Stimulated activated CD8-positive, alpha-beta memory T cell treated with anti-CD3 and anti-CD28 coated beads, Interleukin-15, amount 100 ng/mL, for 24 hours (primary cell): ENCODE results near the gene ENO3.
"Not testable (repeated sequence)": the region's sequence is repeated elsewhere in the genome, so short reads cannot be mapped to it uniquely, and the experiment has no call there.

Source experiments
- DNase-seq: peaks from one replicate; pipeline ENCODE4 v3.0.0-alpha.2; 2020; ENCODE audit warnings: low read depth

ENO3 gene

DNA sequence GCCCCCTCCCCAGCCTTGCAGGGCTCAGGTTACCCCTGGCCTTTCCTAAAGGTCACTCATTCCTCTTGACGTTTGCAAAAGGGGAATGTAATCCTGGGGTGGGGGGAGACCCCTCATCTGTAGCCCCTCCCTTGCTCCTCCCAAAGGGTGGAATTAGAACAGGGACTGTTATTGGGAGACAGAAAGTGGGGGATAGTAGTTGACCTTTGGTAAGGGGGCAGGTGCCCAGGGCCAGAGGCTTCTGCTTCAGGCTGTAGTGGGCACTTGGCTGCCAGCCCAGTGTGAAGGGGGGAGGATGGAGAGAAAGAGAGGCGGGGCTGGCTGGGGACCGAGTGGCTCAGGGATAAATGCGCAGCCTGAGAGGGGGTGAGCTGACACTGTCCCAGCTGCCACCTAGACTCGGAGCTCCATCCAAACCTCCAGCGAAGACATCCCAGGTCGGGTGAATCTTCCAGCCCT is at the start of gene ENO3:
Gene ENO3, plus strand, starts transcription at position 374 of the 459 bp plus-strand sequence. CDS start 711 bp downstream, outside the sequence.
- no peak for DNase-seq

DNA sequence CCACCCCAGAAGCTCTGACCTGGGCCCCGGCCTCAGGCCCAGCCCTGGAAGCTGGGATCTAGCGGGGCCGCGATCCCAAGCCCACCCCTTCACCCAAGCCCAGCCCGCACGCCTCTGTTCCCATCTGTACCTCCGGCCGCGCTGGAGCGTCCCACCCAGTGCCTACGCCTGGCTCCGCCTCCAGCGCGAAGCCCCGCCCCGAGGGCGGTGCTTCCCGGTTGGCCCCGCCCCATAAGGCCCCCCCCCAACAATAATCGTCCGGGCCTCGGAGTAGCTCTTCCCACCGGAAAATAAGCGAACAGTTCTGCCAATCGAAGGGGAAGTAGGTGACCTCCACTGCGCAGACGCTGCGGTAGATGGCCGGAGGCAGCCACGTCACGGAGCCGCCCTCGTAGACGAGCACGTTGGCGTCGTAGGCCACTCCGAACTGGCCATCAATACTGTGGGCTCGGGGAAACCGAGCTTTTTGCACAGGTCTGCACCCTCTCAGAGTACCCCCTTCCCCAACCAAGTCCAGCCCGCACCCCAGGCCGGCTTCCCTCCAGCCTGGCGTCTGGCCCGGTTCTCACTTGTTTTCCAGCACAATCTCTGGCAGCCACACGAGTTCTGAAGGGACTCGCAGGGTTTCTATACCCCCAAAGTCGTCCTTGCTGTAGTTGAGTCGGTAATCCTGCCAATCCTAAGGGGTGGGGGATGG is 49.1 kb upstream of the ENO3 start:
- DNase-seq: no peak

DNA sequence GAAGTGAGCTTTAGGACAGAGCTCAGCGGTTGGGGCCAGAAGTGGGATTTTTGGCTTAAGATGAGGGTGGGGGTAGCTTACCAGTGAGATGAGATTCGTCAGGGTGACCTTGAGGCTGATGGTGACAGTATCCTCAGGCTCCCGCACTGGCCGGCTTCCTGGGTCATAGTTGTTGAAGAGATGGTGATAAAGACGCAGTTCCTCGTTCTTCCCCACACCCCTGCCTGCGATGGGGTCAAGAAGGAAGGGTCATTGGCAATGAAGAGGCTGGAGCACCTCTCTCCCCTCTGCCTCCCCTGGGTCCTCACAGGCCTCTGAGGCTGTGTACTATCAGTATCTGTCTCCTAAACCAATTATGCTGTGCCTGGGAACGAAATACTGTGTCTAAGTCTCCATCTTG is 48.4 kb upstream of the ENO3 start:
- no peak for DNase-seq

GRCh38 chr17:4903051-4903818 is 47.7 kb upstream of the ENO3 start, which contains the start of gene CHRNE:
Gene CHRNE, minus strand, starts transcription at chr17:4903098. Its CDS starts 35 bp downstream, at chr17:4903063.
- DNase-seq: no peak

DNA sequence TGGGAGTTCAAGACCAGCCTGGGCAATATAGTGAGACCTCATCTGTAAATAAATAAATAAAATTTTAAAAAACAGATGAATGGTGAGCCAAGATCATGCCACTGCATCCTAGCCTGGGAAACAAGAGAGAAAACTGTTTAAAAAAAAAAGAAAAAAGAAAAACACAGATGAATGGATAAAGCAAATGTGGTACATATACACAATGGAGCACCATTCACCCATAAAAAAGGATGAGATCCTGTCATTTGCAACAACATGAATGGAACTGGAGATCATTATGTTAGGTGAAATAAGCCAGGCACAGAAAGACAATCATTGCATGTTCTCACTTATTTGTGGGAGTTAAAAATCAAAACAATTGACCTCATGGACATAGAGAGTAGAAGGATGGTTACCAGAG is 44.3 kb upstream of the ENO3 start:
- DNase-seq: not testable (repeated sequence)

DNA sequence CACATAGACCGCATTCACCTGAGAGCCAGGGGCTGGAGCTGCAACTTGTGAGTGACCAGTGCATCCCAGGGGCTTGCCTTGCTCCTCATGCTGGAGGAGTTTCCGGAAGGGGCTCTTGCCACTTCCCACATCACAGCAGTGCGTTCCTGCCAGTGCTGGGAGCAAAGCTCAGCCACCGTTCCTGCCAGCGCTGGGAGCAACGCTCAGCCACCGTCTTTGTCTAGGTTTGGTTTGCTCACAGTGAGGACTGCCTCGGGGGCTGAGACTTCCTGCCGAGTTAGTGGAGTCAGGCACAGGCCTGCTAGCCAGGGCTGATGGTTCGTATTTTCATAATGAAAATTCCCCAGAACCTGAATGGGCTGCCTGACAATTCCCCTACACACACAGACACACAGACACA is 42.6 kb upstream of the ENO3 start:
- DNase-seq: no peak

DNA sequence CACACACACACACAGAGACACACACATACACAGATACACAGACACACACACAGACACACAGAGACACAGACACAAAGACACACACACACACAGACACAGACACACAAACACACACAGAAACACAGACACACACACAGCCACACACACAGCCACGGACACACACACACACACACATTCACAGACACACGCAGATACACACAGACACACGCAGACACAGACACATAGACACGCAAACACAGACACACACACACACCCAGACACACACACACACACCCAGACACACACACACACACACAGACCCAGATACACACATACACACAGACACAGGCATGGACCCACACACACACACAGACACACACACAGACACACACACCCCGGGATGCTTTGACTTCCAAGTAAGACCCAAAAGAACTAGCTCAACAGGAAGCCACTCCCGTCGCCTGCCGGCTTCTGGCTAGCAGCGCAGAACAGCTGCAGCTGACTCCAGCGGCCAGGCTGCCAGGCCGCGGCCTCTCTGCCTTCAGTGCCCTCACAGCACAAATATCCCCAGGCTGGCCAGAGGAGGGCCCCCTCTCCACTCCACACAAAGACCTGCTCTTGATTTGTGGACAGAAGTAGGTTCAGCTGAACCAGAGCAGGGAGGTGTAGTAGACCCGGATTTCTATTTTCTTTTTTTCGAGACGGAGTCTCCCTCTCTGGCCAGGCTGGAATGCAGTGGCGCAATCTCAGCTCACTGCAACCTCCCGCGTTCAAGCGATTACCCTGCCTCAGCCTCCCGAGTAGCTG is 42.0 kb upstream of the ENO3 start:
- DNase-seq: no peak

GRCh38 chr17:4913994-4914393 is 36.9 kb upstream of the ENO3 start:
- DNase-seq: no peak

GRCh38 chr17:4914551-4914950 is 36.4 kb upstream of the ENO3 start:
- not testable (repeated sequence) for DNase-seq

GRCh38 chr17:4919511-4920047 is 31.3 kb upstream of the ENO3 start:
- DNase-seq: no peak

- DNase-seq: no peak
These were observed 30.4 kb upstream of the ENO3 start for GRCh38 chr17:4920351-4921048.

DNA sequence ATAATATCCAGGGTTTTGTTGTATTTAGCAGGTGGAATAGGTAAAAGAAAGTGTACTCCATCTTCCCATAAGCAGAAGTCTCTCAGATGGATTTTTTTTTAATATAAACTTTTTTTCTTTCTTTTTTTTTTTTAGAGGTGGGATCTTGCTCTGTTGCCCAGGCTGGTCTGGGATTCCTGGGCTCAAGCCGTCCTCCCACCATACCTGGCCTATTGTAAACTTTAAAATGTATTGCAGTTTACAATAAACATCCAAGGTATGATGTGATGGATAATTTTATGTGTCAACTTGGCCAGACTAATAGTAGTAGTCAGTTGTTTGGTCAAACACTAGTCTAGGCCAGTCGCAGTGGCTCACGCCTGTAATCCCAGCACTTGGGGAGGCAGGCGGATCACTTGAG is 29.6 kb upstream of the ENO3 start:
- no peak for DNase-seq

DNA sequence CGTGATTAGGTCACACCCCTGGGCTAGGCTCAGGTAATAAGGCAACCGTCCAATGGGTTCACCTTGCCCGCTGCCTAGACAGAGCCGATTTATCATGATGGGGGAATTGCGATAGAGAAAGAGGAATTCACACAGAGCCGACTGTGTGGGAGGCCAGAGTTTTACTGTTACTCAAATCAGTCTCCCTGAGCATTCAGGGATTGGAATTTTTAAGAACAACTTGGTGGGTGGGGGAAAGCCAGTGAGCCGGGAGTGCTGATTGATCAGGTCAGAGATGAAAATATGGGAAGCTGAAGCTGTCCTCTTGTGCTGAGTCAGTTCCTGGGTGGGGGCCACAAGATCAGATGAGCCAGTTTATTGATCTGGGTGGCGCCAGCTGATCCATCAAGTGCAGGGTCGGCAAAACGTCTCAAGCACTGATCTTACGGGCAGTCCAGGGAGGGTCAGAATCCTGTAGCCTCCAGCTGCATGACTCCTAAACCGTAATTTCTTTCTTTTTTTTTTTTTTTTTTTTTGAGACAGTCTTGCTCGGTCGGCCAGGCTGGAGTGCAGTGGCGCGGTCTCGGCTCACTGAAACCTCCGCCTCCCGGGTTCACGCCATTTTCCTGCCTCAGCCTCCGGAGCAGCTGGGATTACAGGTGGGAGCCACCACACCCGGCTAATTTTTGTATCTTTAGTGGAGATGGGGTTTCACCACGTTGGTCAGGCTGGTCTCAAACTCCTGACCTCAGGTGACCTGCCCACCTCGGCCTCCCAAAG is 24.2 kb upstream of the ENO3 start:
- DNase-seq: not testable (repeated sequence)

- DNase-seq: no peak
These were observed 22.0 kb upstream of the ENO3 start for GRCh38 chr17:4928881-4929280.

DNA sequence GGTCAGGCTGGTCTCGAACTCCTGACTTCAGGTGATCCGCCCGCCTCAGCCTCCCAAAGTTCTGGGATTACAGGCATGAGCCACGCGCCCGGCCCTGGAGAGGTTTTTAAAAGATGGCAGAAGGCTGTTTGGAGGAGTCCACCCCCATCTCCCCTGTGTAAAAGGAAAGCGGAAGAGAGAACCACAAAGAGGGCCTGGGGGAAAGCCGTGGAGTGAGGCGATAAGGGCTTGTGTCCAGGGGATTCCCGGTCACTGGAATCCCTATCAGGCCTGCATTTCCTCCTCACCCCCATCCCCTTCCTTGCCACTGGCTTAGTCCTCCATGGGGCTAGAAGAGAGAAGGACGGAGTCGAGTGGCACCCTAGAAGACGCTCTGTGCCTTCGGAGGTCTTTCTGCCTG is 19.0 kb upstream of the ENO3 start, which contains the start of gene GP1BA:
Gene GP1BA, plus strand, starts transcription at position 315 of the 400 bp plus-strand sequence. CDS start 328 bp downstream, outside the sequence.
- DNase-seq: no peak

DNA sequence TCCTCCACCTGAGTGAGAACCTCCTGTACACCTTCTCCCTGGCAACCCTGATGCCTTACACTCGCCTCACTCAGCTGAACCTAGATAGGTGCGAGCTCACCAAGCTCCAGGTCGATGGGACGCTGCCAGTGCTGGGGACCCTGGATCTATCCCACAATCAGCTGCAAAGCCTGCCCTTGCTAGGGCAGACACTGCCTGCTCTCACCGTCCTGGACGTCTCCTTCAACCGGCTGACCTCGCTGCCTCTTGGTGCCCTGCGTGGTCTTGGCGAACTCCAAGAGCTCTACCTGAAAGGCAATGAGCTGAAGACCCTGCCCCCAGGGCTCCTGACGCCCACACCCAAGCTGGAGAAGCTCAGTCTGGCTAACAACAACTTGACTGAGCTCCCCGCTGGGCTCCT is 18.2 kb upstream of the ENO3 start:
- DNase-seq: no peak

DNA sequence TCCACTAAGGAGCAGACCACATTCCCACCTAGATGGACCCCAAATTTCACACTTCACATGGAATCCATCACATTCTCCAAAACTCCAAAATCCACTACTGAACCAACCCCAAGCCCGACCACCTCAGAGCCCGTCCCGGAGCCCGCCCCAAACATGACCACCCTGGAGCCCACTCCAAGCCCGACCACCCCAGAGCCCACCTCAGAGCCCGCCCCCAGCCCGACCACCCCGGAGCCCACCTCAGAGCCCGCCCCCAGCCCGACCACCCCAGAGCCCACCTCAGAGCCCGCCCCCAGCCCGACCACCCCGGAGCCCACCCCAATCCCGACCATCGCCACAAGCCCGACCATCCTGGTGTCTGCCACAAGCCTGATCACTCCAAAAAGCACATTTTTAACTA is 17.3 kb upstream of the ENO3 start:
- no peak for DNase-seq

- DNase-seq: no peak
These were observed 16.5 kb upstream of the ENO3 start for GRCh38 chr17:4934173-4934979.

GRCh38 chr17:4935650-4936049 is 15.3 kb upstream of the ENO3 start:
- DNase-seq: no peak

DNA sequence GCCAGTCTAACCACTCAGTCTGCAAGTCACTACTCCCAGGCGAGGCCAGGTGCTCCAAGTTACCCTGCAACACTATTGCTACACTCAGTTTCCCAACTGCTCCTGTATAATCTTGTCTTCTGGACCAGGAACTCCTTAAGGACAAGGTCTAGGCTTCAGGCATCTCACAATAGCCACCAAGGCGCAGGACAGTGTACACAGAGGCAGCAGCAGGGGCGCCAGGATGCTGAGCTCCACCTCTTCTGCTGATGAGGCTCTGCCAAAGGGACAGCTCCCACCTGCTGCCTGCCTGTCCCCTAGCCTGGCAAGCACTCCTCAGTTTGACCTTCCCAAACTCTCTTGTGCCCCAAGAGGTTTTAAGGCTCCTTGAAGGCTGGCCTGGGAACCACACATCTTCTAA is 14.5 kb upstream of the ENO3 start:
- no peak for DNase-seq
